ENCODE data around the gene SDK1.
"Not testable (repeated sequence)": the region's sequence is repeated elsewhere in the genome, so short reads cannot be mapped to it uniquely, and the experiment has no call there.

Gene SDK1

DNA sequence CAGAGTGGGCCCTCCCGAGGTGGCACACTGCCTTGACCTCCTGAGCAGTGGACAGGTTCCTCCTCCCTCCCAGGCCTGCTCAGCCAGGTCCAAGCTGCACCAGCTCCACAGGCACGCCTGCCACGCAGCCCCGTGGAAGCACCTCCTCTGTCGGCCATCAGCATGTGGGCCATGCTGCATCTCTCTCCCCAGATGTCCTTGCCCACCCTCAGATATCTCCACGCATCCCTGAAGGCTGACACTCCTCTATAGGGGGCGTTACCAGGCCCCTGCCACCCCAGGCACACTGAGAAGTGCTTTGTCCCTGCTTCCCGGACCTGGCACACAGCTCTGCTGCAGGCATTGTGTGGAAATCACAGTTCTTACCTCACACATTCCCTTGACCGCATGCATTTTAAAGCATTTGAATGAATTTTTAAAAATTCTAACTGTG, 598.5 kb downstream of the SDK1 start:
- DNase-seq: no peak

GRCh38 chr7:3908153-3908552, 607.1 kb downstream of the SDK1 start:
- DNase-seq: no peak

DNA sequence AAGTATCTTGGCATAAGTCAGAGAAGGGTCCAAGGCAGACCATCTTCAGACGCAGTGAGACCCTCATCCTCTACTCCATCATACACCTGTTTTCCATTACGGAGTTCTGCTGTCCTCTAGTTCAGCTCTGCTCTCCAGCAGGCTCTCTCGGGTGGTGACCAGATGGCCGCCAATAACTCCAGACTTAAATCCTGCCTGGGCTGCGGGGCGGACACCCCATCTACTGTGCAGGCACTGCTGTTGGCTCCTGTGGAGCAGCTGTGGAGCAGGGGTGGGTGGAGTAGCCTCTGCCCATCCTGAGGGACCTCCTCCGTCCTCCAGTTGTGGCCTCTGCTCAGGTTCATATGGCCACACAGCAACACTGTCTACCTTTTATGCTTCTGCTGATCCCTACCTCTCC, 608.1 kb downstream of the SDK1 start:
- DNase-seq: no peak

- DNase-seq: no peak
Measured at GRCh38 chr7:3910054-3910453, 609.0 kb downstream of the SDK1 start.

GRCh38 chr7:3911685-3912084, 610.6 kb downstream of the SDK1 start:
- DNase-seq: no peak

DNA sequence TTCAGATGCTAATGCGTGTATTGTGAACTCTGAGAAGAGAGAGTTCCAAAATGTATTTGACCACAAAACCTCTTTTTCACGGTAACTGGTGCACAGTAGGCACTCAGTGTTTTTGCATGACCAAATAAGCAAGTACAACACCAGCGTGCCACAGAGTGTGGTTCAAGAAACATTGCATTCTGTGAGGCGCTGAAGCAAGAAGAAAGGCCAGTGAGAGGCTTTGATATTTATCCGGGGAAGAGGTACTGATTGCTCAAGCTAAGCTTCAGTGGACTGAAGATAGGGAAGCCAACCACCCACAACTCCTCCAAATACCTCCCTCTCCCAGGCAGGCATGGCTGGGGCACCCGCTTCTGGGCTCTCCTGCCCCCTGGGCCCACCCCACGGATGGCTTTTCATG, 611.2 kb downstream of the SDK1 start:
- DNase-seq: no peak

DNA sequence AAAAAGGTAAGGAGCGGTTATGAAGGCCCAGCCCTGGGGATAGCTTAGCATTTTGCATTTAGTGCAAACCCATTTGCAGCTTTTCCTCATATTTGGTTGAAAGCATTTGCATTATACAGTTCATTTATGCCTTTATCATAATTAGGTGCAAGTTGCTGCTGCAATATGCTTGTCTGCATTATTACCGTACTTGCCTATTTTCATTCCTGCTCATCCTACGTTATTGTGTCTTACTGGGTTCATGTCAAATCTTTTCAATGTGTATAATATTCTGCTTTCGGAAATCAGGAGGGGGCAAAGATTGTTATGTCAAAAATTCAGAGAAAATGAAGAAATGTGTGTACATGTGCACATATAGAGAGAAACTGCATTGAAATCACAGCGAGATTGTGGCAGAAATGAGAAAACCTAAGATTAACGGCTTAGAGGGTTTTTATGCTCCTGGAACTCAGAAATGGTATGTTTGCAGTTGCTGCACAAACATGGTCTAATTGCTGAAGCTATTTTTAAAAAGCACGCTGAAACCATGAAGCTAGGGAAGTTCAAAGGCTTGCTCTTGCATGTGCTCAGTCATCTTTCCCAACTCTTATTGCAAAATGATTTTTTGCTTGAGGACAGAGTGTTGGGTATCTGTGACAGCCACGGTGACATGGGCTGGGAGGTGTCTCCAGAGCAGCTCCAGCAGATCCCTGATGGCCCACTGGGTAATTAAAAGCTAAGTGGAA, 613.2 kb downstream of the SDK1 start:
- DNase-seq: no peak

DNA sequence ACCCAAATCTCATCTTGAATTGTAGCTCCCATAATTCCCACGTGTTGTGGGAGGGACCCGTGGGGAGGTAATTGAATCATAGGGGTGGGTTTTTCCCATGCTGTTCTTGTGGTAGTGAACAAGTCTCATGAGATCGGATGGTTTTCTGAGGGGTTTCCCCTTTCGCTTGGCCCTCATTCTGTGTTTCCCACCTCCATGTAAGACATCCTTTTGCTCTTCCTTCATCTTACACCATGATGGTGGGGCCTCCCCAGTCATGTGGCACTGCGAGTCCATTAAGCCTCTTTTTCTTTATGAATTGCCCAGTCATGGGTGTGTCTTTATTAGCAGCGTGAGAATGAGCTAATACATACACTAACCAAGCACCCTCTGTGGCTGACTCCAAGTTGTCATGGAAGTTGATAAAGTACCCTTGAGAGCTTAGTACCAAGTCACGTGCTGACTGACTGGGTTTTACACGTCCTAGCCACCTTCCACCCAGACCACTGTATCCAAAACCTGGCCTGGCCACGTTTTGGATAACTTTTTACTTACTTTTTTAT, 614.4 kb downstream of the SDK1 start:
- no peak for DNase-seq

GRCh38 chr7:3916146-3916545, 615.1 kb downstream of the SDK1 start:
- DNase-seq: no peak

GRCh38 chr7:3917436-3917835, 616.4 kb downstream of the SDK1 start:
- DNase-seq: no peak

- no peak for DNase-seq
Measured at GRCh38 chr7:3918576-3918975, 617.5 kb downstream of the SDK1 start.

DNA sequence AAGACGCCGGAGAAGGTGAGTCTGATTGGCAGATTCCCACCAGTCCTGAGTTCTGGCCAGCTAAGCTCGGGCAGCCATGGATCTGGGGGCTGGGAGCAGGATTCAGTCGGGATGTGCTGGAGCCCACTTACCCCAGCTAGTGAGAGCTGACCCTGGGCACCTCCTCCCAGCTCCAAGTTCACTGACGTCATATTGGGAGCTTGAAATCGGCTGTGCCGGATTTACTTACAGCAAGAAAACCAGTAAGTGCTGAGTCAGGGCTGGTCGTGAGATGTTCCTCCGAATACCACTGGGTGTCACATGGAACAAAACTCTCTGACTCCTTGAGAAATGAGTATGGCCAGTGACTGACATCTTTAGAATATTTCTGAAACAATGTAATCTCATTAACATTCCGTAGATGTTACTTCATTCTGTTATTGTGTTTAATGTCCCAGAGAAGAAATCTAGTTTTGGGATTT, 621.2 kb downstream of the SDK1 start:
- no peak for DNase-seq

- DNase-seq: no peak
Measured at GRCh38 chr7:3923307-3923918, 622.4 kb downstream of the SDK1 start.

- no peak for DNase-seq
Measured at GRCh38 chr7:3924277-3924676, 623.2 kb downstream of the SDK1 start.

GRCh38 chr7:3927446-3928110, 626.5 kb downstream of the SDK1 start:
- no peak for DNase-seq

DNA sequence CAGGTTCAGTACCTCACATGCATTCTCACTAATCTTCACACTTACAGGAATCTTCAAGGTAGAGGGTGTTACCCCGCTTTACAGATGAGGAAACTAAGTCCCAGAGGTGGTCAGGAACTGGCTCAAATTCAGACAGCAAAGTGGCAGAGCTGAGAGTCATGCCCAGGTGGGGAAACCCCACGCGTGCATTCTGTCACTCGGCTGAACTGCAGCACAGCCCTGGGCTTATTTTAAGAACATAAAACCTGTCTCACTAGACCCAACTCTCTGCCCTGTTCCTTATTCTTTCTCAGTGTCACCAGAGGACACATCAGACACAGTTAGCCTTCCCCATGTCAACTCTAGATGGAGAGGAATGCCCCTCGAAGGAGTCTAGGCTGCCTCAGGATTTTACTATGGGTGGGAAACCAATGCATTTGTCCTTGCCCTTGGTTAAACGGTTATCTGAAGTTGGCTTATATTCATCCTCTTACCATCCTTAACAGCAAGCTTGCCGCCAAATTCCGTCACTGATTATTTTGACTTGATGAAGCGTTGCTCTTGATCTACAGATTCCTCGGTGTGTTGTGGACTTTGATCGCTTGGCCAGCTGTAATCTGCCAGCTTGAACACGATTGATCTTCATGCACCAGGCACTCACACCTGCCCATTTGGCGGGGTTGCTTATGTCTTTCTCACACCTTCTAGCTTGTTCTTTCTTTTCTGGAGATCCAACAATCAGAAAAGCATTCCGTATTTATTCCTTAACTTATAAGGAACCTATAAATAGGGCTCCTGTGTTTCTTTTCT, 627.9 kb downstream of the SDK1 start:
- DNase-seq: no peak

- DNase-seq: no peak
Measured at GRCh38 chr7:3931843-3932242, 630.8 kb downstream of the SDK1 start.

DNA sequence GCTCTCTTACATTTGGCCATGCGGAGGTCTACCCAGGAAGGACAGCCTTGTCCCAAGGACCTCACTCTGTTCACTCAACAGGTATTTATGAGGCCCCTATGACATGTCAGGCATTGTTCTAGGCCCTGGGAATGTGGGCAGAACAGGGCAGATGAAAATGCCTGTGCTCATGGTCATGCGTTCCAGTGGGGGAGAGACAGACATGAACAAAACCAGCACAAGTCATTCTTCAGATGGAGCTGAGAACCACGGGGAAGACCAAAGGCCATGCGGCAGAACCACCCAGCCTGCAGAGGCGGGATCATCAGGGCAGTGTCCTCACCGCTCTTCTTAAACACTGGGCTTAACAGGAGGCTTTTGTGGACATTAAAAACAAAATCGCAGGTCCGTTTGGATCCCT, 636.1 kb downstream of the SDK1 start:
- DNase-seq: no peak

GRCh38 chr7:3937605-3938004, 636.6 kb downstream of the SDK1 start:
- DNase-seq: no peak

DNA sequence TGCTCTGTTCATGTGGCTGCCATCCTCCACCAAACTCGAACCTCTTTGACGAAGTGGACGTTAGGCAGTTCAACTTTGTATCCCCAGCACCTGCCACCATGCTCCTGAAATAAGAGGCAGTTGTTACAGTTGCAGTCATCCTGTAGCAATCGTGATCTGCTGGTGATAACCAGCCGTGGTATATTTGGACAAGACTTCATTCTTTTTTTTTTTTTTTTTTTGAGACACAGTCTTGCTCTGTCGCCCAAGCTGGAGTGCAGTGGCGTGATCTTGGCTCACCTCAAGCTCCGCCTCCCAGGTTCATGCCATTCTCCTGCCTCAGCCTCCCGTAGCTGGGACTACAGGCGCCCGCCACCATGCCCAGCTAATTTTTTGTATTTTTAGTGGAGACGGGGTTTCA, 640.7 kb downstream of the SDK1 start:
- not testable (repeated sequence) for DNase-seq

GRCh38 chr7:3942276-3942675, 641.2 kb downstream of the SDK1 start:
- no peak for DNase-seq

- no peak for DNase-seq
Measured at GRCh38 chr7:3942816-3943745, 642.0 kb downstream of the SDK1 start.
